ENCODE results near the gene CFDP1.

CFDP1 gene

DNA sequence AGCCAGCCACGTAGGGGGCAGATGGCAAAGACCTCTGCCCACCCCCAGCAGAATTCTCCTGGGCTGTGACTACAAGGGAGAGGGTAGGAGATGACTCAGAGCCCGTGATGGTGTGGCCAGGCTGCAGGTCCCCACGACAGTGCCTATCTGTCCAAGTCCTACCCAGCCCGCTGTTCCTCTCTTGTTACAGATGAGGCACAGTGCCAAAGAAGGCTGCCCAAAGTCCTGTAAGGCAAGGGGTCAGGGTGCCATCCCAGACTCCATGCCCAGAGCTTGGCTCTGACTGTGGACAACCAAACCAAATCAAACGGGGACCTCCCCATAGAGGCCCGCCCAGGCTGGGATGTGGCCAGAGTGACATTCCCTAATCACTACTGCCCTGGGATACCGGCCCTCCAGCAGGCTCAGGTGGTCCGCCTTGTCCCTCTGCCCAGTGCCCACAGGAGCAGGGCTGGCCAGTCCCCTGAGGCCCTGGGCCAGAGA is 169.3 kb downstream of the CFDP1 start:
- no peak for DNase-seq

DNA sequence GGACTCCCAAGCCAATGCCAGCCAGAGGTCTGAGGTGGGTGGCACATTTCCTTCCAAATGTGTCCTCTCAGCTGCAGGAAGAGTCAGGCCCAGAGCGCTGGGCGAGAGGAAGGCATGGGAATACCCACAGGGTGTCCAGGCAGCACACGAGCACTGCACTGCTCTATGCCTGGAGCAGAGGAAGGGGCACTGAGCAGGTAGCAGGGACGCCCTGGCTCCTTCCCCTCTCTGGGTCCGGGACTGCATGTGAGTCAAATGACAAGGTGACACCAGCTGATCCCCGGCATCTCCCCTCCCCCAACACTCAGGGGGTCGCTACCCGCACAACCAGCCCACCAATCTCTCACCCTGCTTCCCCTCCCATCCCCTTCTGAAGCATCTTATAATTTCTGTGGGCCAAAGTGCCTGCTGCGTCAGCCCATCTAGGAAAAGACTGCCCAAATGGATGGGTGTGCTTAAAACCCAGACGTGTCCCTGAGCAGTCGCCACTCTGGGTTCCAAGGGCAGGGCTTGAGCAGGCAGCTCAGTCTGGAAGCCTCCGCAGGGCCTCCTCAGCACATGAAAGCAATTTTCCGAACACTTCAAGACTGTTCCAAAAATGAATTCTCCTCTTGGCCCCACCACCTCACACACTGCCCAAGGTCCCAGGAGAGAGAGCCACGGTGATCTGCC is 169.9 kb downstream of the CFDP1 start:
- DNase-seq: no peak

DNA sequence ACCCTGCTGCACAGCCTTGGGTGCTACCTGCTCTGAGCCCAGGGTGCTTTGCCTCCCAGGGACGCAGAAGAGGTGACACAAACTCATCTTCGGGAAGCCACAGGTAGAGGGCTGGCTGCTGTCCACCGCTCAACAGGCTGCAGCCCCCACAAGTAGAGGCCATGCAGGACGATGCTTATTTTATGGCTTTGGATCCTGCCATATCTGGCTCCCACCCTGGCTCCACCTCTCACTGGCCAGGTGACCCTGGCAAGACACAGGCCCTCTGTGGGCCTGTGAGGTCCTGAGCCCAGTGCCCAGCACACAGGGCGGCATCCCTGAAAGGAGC is 170.5 kb downstream of the CFDP1 start:
- no peak for DNase-seq

DNA sequence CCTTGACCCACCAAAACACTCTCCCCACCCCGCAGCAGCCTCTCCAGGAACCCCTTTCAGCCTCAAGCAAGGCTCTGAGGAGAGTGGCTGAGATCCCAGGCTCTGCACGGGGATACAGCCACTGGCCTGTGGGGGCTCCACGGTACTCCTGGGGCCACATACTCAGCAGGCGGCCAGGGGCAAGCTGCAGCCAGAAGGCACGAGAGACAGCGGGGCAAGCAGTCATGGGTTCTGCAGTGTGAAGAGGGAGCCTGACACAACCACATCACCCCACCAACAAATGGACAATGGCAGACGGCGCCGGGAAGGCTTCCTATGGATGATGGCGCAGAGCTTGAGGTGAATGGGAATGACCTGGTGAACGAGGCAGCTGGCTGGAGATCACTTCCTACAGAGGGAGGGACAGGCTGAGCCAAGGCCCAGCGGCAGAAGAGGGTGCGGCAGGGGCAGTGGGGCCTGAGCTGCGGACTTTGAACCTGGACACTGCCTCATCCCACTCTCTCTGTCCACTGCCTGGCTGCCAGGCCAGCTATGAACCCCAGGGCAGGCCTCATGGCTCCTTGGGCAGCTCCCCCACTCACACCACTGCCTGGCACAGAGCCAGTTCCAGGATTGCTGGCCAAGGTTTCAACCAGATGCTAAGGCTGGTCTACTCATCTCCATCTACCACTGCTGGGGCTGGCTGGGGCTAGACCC is 171.1 kb downstream of the CFDP1 start:
- DNase-seq: no peak

DNA sequence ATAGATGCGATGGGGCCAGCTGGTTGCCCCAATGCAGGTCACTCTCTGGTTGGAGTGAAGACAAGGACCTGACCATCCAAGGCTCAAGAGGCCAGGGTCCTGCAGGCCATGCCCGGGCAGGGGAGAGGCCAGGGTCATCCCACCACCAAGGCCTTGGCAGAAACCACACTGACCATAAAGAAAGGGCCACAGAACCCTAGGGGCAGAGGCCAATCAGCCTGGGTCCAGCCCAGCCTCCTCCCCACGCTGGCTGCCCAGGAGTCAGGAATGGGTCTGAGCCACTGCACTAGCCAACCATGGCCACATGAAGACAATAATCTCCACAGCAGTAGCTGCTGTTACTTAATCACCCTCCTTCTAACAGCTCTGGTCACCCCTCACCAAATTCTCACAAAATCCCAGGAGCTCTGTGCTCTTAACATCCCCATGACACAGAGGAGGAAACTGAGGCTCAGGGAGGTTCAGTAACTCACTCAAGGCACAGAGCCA is 171.7 kb downstream of the CFDP1 start:
- no peak for DNase-seq

DNA sequence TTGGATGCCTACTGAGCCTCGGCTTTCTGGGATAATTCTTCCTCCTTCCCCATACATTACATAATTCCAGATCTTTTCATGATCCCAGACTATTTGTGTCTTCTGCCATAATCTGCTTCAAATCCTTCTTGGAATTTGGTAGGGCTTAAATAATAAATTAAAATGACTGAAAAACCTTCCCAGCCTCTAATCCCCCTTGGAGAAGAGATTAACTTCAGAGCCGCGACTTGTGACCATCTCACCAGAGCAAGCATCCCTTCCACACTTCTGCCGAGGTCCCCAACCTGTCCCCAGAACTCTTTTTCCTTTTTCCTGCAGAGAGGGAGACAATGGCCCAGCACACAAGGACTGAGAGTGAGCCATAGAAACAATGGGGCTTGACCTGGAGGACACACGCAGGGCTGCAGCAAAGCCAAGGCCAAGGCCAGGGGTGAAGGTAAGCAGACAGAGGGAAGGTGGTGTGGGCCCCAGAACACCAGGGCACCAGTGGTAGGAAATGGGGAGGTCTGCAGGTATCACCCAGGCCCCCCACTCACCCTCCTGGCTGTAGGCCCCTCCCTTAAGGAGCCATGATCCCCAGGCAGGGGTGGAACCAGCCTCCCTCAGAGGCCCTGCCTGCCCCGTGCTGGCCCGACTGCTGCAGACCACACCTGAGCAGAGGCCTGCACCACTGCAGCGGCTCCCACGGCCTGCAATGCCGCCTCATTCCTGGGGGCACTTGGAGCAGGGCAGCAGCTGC is 172.3 kb downstream of the CFDP1 start:
- DNase-seq: no peak

DNA sequence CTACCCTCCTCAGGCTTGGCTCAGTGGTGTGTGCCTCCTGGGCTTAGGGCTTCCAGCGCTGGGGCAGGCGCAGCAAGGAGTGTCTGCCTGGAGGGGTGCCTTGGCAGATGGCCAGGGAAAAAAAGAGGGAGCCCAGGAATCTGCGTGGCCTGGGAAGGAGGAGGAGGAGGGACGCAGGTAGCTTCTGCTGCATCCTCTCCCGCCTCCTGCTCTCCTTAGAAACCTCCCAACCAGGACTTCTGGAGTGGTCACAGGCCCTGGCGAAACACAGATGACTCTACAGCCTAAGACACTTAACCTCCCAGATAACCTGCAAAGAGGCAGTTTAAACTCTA is 174.5 kb downstream of the CFDP1 start:
- no peak for DNase-seq

DNA sequence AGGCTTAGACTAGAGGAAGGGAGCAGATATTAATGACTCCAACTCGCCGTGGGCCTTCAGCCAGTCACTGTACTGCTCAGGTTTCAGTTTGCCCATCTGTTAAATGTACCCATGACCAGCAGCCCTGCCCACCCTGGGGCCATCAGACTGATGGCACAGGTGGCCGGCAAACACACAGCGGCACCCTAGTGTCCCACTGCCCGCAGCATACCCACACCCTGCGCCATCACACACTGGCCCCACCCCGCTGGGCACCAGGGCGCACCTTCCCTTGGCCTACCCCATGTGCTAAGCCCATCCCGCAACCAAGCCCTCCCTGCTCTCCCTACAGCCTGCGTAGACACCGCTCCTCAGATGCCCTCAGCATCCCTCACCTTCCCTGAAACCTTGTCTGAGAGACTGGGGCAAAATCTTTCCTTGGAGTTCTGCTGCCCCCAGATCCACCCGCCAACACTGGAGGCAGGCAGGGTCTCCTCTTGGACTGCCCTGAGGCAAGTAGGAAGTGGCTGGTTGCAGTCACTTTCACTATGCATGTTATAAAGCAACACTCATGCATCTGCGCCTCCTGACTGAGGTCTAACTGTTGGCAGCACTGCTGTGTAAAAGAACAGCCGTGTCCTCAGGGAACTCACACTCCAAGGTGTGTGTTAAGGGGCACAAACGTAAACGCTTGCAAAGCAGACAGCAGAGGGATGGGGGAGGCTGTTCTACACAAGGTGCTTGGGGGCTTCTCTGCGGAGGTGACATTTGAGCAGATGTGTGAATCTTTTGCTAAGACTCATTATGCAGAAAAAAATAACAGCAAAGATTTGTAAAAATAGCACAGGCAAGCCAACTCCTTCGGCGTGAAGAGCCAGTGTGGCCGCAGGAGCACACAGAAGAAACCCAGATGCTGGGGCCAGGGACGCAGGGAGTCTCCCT is 175.2 kb downstream of the CFDP1 start:
- DNase-seq: peak in 1 of 5 donors; percentile 9

DNA sequence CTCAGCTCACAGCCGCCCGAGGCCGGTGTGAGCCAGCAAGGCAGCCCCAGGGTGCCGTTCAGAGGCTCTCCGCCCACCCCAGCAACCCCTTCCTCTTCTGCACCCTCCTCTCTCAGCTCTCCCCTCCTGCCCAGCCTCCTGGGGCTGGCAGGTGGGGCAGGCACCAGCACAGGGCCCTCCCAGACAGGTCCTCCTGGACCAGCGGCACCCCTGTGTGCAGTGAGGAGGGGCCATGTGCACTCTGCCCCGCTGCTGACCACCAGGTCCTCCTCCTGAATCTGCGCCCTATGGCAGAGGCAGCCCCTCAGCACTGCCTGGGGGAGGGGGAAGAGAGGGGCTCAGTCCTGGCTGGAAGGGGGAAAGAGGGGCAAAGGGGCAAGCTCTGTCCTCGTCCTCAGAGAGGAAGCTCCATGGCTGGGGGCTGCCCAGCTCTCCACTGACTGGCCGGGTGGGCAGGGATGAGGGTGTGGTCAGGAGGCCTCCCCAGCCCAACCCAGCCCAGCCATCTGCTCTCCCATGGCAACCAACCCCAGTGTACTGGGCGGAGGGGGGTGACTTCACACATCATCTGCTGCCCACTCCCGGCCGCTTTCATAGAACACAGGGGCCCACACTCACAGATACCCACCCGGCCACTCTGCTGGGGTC is 176.5 kb downstream of the CFDP1 start:
- DNase-seq: peak in 1 of 5 donors; percentile 11

DNA sequence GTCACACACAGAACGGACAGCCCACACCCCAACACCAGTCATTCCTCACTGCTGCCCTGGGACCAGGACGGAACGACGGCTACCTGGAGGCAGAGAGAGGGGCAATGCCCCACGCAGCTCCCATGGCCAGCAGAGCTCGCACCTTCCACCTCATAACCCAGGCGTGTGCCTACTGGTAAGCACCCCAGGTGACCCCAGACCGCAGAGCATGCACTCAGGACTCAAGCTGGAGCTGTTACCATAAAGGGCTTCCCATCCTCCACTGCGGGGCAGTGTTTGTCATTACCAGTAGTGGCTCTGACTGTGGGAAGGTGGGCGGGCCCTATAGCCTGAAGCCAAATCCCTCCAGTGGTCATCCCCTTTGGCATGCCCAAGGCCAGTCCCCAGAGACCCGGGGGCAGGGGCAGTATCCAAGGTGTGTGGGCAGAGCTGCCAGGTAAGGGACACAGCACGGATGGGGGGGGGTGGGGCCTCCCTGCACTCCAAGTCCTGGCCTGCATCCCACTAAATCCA is 177.2 kb downstream of the CFDP1 start:
- DNase-seq: peak in 1 of 5 donors; percentile 7

DNA sequence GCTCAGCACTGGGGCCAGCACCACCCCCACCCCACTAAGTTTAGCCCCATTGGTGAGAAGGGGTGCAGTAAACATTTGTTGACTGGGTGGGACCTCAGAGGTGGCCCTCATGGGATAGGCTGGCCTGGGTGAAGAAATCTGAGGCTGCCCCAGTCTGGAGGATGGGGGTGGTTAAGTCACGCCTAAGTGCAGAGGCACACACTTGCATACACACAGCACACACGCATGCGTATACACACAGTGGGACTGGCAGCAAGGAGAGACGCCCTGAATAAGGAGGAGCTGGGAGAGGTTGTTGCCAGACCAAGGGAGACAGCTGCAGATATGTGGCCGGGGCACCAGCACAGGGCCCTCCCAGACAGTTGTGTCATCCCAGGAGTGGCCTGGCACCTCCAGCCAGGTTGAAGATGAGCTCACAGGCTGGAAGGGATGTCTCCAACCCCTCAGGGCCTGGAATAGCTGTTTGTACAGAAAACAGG is 178.9 kb downstream of the CFDP1 start:
- DNase-seq: no peak

DNA sequence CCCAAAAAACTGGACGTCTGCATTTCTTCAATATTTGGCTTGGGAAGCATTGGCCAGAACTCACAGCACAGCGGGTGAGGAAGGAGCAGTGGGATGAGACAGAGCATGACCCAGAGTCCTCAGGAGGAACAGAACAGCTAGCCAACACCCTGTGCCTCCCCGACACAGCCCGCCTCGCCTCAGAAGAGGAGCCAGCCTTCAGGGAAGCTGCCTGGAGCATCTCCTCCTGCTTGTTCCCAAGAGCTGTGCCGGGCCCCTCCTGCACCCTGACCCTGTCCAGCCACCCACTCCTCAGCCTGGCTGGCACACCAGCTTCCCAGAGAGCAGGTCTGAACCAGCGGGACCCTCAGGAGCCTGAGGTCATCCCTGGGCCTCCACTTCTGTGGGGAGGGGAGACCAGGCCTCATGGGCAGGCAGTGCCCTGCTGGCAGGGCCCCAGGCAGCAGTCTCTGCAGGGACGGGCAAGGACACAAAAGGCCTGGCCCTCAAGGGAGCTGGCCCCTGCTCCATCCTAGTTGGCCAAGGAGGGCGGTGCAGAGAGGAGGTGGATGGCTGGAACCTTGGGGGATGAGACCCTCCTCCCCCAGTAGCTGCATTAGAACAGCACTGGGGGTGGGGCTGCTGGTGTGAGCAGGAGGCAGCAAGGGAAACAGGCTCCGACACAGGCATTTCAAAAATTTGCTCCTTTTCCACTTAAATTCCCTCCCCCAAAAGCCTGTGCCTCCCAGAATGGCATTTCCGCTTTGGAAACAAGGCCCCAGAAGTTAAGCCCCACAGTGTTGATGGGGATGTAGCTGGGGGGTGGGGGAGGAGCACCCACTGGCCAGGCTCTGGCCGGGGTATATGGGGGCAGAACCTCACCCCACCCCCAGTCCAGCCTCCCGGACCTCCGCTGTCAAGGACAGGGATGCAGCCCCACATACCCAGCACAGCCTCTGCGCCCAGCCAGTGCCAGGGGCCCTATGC is 180.1 kb downstream of the CFDP1 start:
- peak in 1 of 5 donors; percentile 7 for DNase-seq

DNA sequence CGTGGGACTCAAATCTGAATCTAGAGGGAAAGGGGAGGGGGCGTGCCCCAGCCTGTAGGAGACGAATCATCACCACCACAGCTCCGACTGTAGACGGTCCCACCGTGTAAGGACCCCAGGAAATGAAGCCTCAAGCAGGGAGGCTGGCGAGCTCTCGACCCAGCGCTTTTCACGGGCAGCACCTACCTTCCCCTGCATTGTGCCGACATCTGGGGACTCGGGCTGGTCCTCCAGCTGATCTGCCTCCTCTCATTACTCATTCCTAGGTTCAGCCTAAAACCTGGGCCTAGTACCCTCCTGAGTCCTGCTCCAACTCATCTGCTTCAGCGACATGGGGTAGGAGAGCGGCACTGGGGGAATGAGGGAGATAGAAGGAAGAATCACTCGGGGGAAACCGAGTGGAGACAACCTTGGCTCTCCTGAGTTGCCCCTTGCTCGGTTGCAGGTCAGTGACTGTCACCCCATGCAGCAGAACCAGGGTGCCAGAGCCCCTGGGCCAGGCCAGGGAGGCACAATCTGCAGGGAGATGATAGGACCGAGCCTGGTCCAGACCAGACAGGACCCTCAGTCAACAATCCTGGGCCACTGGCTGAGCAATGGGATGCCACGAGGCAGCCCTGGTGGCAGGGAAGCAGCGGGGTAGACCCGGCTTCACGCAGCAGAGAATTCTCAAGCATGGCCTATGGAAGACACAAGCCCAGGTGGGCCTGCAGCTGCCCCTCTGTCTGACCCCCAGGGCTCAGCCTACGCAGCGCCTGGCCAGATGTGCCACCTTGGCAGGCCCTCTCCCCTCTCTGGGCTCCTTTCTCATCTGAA is 181.0 kb downstream of the CFDP1 start:
- no peak for DNase-seq

DNA sequence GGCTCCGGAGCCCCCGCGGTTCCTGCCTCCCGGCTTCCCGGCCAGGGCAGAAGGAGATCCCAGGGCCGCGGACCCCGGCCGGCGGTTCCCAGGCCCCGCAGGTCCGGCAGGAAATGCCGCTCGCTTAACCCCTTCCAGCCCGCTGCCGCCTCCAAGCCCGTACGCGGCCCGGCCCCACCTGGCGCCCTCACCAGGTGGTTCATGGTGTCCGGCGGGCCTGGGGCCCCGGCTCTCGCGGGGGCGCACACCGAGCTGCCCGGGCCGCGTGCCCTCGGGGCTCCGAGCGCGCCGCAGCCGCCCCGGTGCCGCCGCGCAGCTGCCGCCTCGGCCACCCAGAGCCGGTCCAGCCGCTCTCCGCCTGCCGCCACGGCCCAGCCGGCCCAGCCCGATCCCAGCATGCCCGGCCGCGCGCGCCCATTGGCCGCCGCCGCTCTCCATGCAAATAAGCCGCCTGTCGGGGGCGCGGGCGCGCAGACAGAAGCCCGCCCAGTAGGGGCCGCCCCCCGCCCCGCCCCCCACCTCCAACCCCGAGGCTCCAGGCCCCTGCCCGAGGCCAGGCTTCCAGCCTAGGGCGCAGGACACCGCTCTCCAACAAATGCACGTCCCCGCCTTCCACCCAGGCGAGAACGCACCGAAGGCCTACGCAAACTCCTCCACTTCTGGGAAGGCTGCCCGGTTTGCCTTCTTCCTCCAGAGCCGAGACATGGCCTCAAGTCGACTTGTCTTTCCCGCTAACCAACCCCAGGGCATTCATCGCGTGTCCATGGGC is 181.8 kb downstream of the CFDP1 start, which contains the start of gene BCAR1:
BCAR1 (minus strand) TSS at position 345 of the 769 bp plus-strand sequence; CDS start at position 203, 142 bp downstream.
- DNase-seq: no peak

DNA sequence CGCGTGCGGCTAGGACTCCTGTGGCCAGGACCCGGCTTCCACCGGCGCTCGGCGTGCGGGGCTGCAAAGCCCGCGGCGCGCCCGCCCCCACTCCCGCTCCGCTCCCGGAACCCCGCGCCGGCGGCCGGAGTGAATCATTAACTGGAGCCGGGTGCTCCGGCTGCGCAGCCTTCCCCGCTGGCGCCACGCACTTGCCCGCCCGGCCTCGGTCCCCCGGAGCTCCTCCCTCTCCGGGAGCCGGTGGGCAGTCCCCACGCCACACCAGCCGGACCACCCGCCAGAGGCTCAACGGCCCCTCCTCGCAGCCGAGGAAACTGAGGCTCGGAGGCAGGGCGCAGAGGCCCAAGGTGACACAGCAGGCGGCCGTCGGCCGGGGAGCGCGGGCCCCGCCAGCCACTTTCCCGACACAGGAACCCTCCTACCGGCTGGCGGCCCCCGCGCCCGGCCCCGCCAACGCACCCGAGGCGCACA is 182.5 kb downstream of the CFDP1 start:
- no peak for DNase-seq

DNA sequence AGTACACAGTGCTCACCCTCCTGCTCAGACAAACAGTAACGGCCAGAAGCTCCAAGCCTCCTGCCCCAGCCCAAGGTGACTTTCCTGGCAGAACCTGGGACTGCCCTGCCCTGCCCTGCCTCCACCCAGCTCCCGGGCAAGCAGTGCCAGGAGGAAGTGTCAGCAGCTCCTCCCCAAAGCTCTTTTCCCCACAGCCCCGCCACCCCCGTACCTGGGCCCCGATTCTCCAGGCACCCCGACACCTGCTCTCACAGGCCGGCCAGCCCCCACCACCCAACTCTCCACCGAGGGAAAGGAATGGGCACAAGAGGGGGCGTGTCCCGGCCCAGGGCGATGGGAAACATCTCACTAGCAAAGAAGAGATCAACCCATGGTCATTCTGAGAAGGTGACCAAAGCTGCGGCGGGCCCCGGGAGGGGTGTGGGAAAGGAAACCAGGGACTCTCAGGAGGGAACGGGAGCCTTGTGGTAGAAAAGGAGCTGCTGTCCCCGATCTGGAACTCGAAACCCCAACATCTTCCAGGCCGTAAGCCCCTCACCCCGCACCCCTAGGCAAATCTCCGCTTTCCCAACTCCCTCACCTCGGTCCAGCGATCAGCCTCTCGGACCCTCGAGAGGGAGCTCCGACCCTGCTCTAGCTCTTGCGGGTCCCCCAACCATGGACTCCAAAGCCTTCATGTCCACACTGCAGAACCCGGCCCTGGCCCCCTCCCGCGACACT is 183.1 kb downstream of the CFDP1 start:
- no peak for DNase-seq

DNA sequence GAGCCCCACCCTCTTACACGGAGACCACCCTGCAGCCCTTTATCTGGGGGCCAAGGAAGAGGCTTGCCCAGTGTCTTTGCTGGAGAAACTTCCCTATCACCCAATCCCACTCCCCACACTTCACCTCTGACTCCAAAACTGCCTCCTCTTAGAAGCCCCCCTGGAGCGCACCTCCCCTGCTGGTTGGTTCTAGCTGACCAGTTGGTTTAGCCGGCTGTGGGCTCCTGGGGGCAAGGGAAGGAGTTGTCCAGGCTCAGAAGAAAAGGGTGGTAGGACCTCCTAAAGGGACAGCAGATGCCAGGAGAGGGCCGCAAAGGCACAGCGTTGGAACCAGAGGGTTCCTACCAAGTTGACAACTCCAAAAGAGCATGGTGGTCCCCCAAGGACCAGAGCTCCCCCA is 183.9 kb downstream of the CFDP1 start:
- DNase-seq: no peak

Measured in T-helper 1 cell (primary cell).